ENCODE results near the gene FBLN7. TPM values are rescaled to one million over a fixed set of nuclear protein-coding genes. Genes with fewer than 3 reads are reported as not detected.
A peak's percentile ranks its signal among the peaks of the same experiment; 100 is the strongest.

FBLN7 gene
- total RNA-seq, 1 donor from 2014 or later, result 1.0 TPM

GRCh38 chr2:112148477-112148876 is 10.3 kb downstream of the FBLN7 start:
- H3K4me1 Mint-ChIP-seq (ENCODE audit: low read depth), result peaks cover 20% of the 10 kb centered on the region
- H3K27me3 Mint-ChIP-seq (ENCODE audit: low read depth), result no peaks in the 10 kb centered on the region
- no peak overlapping the region for H3K4me3 Mint-ChIP-seq (ENCODE audit: unreplicated experiment)
- no peaks in the 10 kb centered on the region for H3K36me3 Mint-ChIP-seq (ENCODE audit: low read depth)
- TF ChIP-seq CTCF (IDR thresholded peaks at IDR 0.05), result no peak
- H3K9me3 Mint-ChIP-seq (ENCODE audit: low read depth), result no peaks in the 10 kb centered on the region
- DNase-seq (ENCODE audit: low spot score), result peak; percentile 44
- H3K27ac Mint-ChIP-seq (ENCODE audit: unreplicated experiment), result no peak overlapping the region

- H3K27me3 Mint-ChIP-seq (ENCODE audit: low read depth), result no peaks in the 10 kb centered on the region
- no peaks in the 10 kb centered on the region for H3K36me3 Mint-ChIP-seq (ENCODE audit: low read depth)
- no peak overlapping the region for H3K4me3 Mint-ChIP-seq (ENCODE audit: unreplicated experiment)
- peak; percentile 44 for DNase-seq (ENCODE audit: low spot score)
- H3K4me1 Mint-ChIP-seq (ENCODE audit: low read depth), result peaks cover 20% of the 10 kb centered on the region
- H3K27ac Mint-ChIP-seq (ENCODE audit: unreplicated experiment), result no peak overlapping the region
- no peak for TF ChIP-seq CTCF (IDR thresholded peaks at IDR 0.05)
- H3K9me3 Mint-ChIP-seq (ENCODE audit: low read depth), result no peaks in the 10 kb centered on the region
Observed at GRCh38 chr2:112149194-112149593, 11.0 kb downstream of the FBLN7 start.

GRCh38 chr2:112149866-112150435 is 11.8 kb downstream of the FBLN7 start:
- Mint-ChIP-seq H3K4me1 (ENCODE audit: low read depth) (peaks cover 20% of the 10 kb centered on the region), H3K36me3 (ENCODE audit: low read depth) (no peaks in the 10 kb centered on the region), H3K9me3 (ENCODE audit: low read depth) (no peaks in the 10 kb centered on the region), H3K27me3 (ENCODE audit: low read depth) (no peaks in the 10 kb centered on the region), H3K27ac (ENCODE audit: unreplicated experiment) (peak overlapping the region; percentile 96), H3K4me3 (ENCODE audit: unreplicated experiment) (no peak overlapping the region)
- peak; percentile 37 for DNase-seq (ENCODE audit: low spot score)
- no peak for TF ChIP-seq CTCF (IDR thresholded peaks at IDR 0.05)

- Mint-ChIP-seq H3K36me3 (ENCODE audit: low read depth) (no peaks in the 10 kb centered on the region), H3K4me3 (ENCODE audit: unreplicated experiment) (no peak overlapping the region), H3K27me3 (ENCODE audit: low read depth) (no peaks in the 10 kb centered on the region), H3K9me3 (ENCODE audit: low read depth) (no peaks in the 10 kb centered on the region), H3K4me1 (ENCODE audit: low read depth) (peaks cover 20% of the 10 kb centered on the region), H3K27ac (ENCODE audit: unreplicated experiment) (peak overlapping the region; percentile 96)
- DNase-seq (ENCODE audit: low spot score), result no peak
- no peak for TF ChIP-seq CTCF (IDR thresholded peaks at IDR 0.05)
Observed at GRCh38 chr2:112150447-112150846, 12.3 kb downstream of the FBLN7 start.

GRCh38 chr2:112150851-112151250 is 12.7 kb downstream of the FBLN7 start:
- peak; percentile 36 for DNase-seq (ENCODE audit: low spot score)
- H3K4me1 Mint-ChIP-seq (ENCODE audit: low read depth), result peaks cover 20% of the 10 kb centered on the region
- H3K9me3 Mint-ChIP-seq (ENCODE audit: low read depth), result no peaks in the 10 kb centered on the region
- peak overlapping the region; percentile 96 for H3K27ac Mint-ChIP-seq (ENCODE audit: unreplicated experiment)
- H3K36me3 Mint-ChIP-seq (ENCODE audit: low read depth), result no peaks in the 10 kb centered on the region
- no peak for TF ChIP-seq CTCF (IDR thresholded peaks at IDR 0.05)
- H3K4me3 Mint-ChIP-seq (ENCODE audit: unreplicated experiment), result no peak overlapping the region
- no peaks in the 10 kb centered on the region for H3K27me3 Mint-ChIP-seq (ENCODE audit: low read depth)
